ENCODE measurements around the gene DNER.
"Not testable (repeated sequence)": the region's sequence is repeated elsewhere in the genome, so short reads cannot be mapped to it uniquely, and the experiment has no call there.

The DNER gene

GRCh38 chr2:229340086-229340760 is 374.1 kb downstream of the DNER start:
- no peak for DNase-seq (ENCODE audit: low spot score)

- DNase-seq (ENCODE audit: low spot score): no peak
Measured at GRCh38 chr2:229339618-229340017, 374.7 kb downstream of the DNER start.

GRCh38 chr2:229339171-229339570 is 375.2 kb downstream of the DNER start:
- DNase-seq (ENCODE audit: low spot score): not testable (repeated sequence)

GRCh38 chr2:229335877-229336346 is 378.4 kb downstream of the DNER start:
- DNase-seq (ENCODE audit: low spot score): no peak

DNA sequence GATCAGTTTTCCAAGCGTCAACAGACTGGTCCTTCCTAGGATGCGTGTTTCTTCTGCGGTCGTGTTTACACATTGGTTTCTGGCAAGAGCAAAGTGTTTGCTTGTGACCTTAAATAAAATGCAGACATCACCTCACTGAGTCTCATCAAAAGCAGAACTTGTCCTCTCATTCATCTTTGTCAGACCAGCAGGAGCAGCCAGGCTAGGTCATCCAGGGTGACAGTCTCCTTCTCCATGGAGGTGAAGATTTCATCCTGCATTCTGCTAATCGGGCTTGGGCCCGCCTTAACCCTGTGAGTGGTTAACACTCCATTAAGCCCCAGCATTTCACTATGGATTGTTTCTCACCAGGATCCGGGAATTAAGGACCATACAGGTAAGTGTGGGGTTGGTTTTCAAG is 379.0 kb downstream of the DNER start:
- DNase-seq (ENCODE audit: low spot score): no peak

GRCh38 chr2:229330952-229331351 is 383.4 kb downstream of the DNER start:
- no peak for DNase-seq (ENCODE audit: low spot score)

- DNase-seq (ENCODE audit: low spot score): no peak
Measured at GRCh38 chr2:229319558-229319957, 394.8 kb downstream of the DNER start.

DNA sequence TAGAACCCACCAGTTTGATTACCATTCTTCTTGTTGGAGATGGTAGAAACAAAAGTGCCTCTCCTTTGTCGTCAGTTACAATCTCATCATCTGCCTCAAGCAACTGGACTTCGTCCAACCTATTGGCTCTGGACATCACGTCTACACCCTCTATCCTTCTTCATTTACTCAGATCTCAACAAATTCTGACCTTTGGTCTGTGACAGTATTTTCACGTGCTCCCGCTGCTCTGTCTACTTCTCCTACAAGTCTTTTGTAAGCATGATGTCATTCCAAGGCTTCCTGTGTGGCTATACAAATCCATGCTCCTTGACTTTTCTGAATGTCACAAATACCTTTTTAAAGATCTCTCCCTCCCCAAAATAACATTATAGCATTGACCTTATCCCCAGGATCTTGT is 400.2 kb downstream of the DNER start:
- DNase-seq (ENCODE audit: low spot score): no peak

DNA sequence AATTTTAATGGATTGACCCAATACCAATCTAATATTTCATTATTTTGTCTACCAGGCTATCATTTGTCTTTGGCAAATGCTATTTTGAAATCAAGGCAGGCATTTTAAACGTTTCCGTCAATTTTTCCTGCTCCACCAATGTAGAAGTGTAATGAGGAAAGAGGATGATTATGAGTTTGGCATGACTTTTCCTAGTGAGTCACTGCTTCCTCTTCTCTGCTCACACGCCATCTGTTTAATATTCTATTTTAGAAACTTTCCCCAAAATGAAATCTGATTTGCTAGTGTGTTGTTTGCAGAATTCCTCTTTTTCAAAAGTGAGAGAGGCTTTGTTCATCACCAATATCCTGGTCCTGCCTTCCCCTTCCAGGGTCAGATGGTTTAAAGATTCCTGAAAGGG is 400.8 kb downstream of the DNER start:
- no peak for DNase-seq (ENCODE audit: low spot score)

Data from RKO (cell line).